HG03342 (cell line): ENCODE data around the gene KRTAP2-4.
"Not testable (repeated sequence)": the region's sequence is repeated elsewhere in the genome, so short reads cannot be mapped to it uniquely, and the experiment has no call there.

ENCODE experiments used
- ATAC-seq: cut with Tn5 transposase; IDR thresholded peaks from one replicate; pipeline ENCODE4 v1.9.1; 2021; ENCODE audit warnings: mild to moderate bottlenecking, moderate library complexity; ENCODE audit not compliant: unreplicated experiment

Gene KRTAP2-4

DNA sequence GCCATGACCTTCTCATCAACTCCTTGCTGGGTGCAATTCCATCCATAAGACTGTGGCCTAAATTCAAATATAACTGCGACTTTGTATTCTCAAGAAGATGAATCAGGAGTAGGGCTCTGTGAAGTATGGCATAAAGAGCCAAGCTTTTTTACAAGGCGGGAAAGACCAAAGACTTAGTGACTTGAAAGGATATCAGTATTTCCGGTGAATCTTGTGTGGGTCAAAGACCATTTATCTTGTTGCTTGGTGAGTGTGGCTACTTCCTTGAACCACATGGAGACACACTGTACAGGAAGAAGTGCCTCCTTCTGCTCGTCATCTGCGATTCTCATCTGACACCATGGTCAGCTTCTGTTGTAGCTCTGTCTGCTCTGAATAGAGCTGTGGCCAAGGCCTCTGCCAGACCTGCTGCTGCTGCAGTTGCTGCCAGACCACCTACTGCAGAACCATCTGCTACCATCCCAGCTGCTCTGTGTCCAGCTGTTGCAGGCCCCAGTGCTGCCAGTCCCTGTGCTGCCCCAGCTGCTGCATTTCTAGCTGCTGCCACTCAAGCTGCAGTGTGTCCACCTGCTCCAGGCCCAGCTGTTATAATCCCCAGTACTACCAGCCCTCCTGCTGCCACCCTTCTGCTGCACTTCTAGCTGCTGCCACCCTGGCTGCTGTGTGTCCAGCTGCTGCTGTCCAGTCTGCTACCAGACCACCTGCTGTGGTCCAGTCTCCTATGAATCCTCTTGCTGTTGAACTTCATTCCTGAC, 6.1 kb upstream of the KRTAP2-4 start:
- ATAC-seq, result no peak

- no peak for ATAC-seq
Observed at GRCh38 chr17:41069031-41069430, 3.4 kb upstream of the KRTAP2-4 start.

GRCh38 chr17:41067281-41067680, 1.6 kb upstream of the KRTAP2-4 start:
- no peak for ATAC-seq

DNA sequence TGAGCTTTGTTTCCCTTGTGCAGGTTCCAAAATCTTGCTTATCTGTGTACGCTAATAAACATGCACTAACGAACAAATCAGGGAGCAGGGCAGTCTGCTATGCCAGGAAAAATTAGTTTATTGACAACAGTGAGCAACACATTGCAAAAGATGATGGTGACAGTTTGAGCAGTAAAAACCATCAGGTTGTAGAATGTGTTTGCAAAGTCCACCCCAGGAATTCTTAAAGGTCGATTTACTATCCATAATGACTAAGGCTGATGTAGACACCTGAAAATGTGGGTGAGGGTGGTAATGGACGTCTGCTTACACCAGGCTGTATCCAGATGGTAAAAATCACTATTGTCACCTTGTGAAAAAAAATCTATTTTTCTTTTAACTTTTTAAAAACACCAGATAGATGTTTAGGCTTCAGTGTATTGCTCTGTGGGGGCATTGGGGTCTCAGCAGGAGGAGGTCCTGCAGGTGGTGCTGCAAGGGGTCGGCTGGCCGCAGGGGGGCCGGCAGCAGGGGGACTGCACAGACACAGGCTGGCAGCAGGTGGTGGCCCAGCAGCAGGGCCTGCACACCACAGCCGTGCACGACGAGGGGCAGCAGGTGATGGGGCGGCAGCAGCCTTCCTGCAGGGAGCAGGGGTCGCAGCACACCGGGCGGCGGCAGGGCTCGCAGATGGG, 526 bp downstream of the KRTAP2-4 start:
- not testable (repeated sequence) for ATAC-seq

- no peak for ATAC-seq
Observed at GRCh38 chr17:41064301-41064700, 1.4 kb downstream of the KRTAP2-4 start.

DNA sequence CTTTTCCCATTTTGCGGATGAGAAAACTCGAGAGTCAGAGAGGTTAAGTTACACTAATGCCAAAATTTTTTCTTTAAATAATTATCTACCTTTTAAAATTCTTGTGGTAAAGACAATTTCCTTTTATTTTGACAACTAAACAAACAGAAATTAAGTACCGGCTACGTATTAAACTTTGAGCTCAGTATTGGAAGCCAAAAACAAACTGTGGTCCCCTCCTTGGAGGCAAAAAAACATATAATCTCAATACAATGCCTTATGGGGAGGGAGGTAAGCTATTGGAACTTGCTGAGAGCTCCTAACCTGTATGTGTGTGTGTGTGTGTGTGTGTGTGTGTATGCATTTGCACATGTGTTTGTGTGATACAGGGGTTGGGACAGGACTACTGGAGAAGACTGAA, 2.2 kb downstream of the KRTAP2-4 start:
- ATAC-seq, result no peak

DNA sequence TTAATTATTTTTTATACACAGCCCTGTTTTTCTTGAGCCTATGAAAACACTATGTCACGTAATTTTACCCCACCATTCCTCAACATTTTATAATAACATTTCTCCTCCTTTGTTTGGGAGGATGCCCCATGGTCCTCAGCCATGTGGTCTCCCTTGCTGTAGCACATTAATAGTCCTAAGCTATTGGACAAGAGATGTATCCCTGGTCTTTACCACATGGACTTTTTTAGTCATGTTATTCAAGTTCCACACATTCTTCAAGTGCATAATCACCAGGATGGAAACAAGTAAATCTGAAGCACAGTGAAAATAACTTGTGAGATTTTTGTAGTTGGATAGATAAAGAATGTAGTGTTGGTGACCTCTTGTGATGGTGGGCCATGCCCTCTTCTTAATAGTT, 3.7 kb downstream of the KRTAP2-4 start:
- no peak for ATAC-seq

DNA sequence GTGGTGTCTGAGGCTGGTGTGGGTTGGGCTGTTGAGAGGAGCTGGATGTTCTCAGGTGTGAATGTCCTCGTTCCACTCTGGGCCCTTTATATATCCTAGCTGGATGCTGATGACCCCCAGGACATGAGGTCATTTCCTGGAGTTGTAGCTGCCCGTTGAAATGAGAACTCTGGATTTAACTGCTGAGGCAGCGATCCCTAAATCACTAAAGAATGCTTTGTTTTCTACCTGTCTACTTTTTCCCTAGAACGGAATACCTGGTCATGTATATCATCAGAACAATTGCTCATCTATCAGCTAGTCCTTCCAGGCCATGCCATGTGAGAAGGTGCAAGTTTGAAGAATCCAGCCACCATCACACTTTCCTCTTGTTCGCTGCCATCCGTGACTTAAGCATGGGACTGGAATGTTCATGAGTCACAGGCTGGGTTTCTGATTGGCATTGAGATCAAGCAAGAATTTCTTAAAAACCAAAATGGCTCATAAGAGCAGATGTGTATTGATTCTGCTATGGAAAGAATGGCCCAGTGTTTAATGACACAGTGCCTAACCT, 5.6 kb downstream of the KRTAP2-4 start, which contains the start of gene KRTAP2-3:
Gene KRTAP2-3 (minus strand): TSS at position 63 of the 553 bp plus-strand sequence. CDS start 64 bp downstream, outside the sequence.
- no peak for ATAC-seq

DNA sequence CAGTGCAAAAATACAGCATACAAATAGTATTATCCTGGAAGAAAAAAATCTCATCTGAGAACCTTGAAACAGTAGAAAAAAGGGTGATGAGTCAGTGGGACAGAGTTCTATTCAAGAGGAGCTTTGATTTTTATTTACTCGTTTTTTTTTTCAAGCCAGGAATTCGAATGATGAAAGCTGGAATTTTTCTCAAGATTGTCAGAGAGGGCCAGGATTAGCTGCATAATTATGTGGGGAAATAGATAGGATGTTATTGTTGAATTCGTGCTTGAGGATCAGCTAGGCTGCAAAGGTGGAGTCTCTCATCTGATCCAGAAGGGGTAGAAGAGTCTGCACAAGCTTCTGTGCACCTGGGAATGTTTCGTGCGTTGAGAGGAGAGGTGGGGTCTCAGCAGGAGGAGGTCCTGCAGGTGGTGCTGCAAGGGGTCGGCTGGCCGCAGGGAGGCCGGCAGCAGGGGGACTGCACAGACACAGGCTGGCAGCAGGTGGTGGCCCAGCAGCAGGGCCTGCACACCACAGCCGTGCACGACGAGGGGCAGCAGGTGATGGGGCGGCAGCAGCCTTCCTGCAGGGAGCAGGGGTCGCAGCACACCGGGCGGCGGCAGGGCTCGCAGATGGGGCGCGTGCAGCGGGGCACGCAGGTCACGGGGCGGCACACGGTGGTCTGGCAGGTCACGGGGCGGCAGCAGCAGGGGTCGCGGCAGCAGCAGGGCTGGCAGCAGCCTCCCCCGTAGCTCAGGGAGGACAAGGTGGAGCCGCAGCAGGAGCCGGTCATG, 6.2 kb downstream of the KRTAP2-4 start:
- ATAC-seq, result not testable (repeated sequence)

GRCh38 chr17:41058741-41059140, 6.9 kb downstream of the KRTAP2-4 start:
- ATAC-seq, result no peak

- no peak for ATAC-seq
Observed at GRCh38 chr17:41057547-41057946, 8.1 kb downstream of the KRTAP2-4 start.

DNA sequence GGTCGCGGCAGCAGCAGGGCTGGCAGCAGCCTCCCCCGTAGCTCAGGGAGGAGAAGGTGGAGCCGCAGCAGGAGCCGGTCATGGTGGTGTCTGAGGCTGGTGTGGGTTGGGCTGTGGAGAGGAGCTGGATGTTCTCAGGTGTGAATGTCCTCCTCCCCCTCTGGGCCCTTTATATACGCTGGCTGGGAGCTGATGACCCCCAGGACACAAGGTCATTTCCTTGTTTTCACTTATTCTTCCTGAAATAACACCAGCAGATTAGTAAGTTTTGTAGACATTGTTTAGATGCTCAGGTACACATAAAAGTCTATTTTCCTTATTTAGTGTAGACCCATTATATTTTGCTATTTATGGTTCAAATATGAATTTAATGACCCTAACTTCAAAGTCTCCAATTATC, 10.5 kb downstream of the KRTAP2-4 start, which contains the start of gene KRTAP2-2:
Gene KRTAP2-2 (minus strand): TSS at position 101 of the 400 bp plus-strand sequence. CDS start 19 bp downstream, at position 82.
- ATAC-seq, result not testable (repeated sequence)

GRCh38 chr17:41054556-41054955, 11.1 kb downstream of the KRTAP2-4 start:
- ATAC-seq, result not testable (repeated sequence)

DNA sequence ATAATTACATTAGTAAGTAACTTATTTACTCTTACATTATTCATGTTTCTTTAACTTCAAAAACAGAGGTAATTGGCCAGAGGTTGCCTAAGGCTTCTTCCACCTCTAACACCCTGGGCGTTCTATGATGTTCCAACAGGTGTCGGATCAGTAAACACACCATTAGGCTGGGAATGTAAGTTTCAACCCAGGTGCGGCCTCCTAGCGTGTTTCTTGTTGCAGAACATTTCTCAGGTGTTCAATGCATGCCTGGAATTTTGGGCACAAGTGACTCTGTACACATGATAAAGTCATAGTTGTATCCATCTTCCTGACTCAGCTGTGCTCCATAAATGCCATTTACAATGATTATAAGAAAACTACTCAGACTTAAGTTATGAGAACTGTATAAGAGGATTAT, 11.7 kb downstream of the KRTAP2-4 start:
- no peak for ATAC-seq

GRCh38 chr17:41052566-41052965, 13.1 kb downstream of the KRTAP2-4 start:
- ATAC-seq, result no peak

DNA sequence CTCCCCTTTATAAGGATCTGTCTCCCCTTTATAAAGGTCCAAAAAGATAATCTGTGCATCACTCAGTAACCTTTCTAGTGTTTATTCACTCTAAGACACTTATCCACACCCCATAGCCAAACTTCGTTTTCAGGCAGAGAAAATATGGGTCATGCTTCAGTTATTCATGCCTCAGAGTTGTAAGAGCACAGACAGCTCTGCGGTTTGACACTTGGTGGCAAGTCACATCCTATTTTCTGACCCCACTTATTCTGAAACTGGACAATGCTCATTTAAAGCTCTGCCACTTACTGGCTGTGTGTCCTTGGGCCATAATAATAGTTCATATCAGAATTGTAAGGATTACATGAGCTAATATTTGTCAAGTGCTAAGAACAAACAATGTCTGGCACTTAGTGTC, 16.6 kb downstream of the KRTAP2-4 start:
- no peak for ATAC-seq

GRCh38 chr17:41048441-41048840, 17.2 kb downstream of the KRTAP2-4 start:
- no peak for ATAC-seq

DNA sequence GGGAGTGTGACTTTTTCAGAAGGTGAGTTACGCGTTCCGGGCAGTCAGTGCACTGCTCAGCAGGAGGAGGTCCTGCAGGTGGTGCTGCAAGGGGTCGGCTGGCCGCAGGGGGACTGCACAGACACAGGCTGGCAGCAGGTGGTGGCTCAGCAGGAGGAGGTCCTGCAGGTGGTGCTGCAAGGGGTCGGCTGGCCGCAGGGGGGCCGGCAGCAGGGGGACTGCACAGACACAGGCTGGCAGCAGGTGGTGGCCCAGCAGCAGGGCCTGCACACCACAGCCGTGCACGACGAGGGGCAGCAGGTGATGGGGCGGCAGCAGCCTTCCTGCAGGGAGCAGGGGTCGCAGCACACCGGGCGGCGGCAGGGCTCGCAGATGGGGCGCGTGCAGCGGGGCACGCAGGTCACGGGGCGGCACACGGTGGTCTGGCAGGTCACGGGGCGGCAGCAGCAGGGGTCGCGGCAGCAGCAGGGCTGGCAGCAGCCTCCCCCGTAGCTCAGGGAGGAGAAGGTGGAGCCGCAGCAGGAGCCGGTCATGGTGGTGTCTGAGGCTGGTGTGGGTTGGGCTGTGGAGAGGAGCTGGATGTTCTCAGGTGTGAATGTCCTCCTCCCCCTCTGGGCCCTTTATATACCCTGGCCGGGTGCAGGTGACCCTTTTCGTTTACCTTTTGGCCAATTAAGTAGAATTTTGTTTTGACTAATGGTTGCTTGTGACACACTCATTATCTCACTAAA, 18.8 kb downstream of the KRTAP2-4 start, which contains the start of gene KRTAP2-1:
Gene KRTAP2-1 (minus strand): TSS at position 582 of the 731 bp plus-strand sequence. CDS start 49 bp downstream, at position 533.
- not testable (repeated sequence) for ATAC-seq

GRCh38 chr17:41042953-41043352, 22.7 kb downstream of the KRTAP2-4 start:
- ATAC-seq, result no peak
